HepG2 (cell line): ENCODE data around the gene TM4SF5. TPM values are rescaled to one million over a fixed set of nuclear protein-coding genes. Genes with fewer than 3 reads are reported as not detected.
A peak's percentile ranks its signal among the peaks of the same experiment; 100 is the strongest.

Experiments
- FOXC1 ChIP-seq: sonication (generic); formaldehyde crosslinking; IDR thresholded peaks from 2 replicates; pipeline ENCODE4 v1.8.0; 2022; ENCODE audit warnings: mild to moderate bottlenecking, missing genetic modification reagents, borderline replicate concordance
- GABPA ChIP-seq, 2 experiments: IDR thresholded peaks; 2 replicates each; pipeline ENCODE4 v1.6.1; 2011 to 2016; ENCODE audit warnings: low read depth in 2 of 2, low read length in 1 of 2, missing biosample characterization in 1 of 2, missing genetic modification characterization in 1 of 2
- GATAD2A ChIP-seq: IDR thresholded peaks from 2 replicates; pipeline ENCODE4 v1.6.1; 2016
- HMGA1 ChIP-seq: sonication (generic); formaldehyde crosslinking; conservative IDR thresholded peaks from 2 replicates; pipeline ENCODE4 v1.4.0; 2020; ENCODE audit warnings: missing genetic modification reagents
- SOX6 ChIP-seq, 2 experiments: fragments of 450-650 bp in 1 of 2; sonication (generic) in 1 of 2; formaldehyde crosslinking in 1 of 2; IDR thresholded peaks; 2 replicates each; pipeline versions ENCODE4 v1.4.0 to v1.6.1; 2017 to 2020; ENCODE audit warnings: antibody characterized with exemption in 1 of 2, mild to moderate bottlenecking in 1 of 2, missing genetic modification reagents in 1 of 2
- SUZ12 ChIP-seq: fragments of 150-350 bp; IDR thresholded peaks from 2 replicates; pipeline ENCODE4 v1.6.1; 2014; ENCODE audit warnings: low read depth, low read length
- ZIK1 ChIP-seq: sonication (generic); formaldehyde crosslinking; IDR thresholded peaks from 2 replicates; pipeline ENCODE4 v1.5.0; 2020; ENCODE audit warnings: mild to moderate bottlenecking, low read depth, missing genetic modification reagents, borderline replicate concordance
- ZNF121 ChIP-seq: sonication (generic); formaldehyde crosslinking; IDR thresholded peaks from 2 replicates; pipeline ENCODE4 v1.5.0; 2020; ENCODE audit warnings: mild to moderate bottlenecking, missing genetic modification reagents
- ZNF124 ChIP-seq: sonication (generic); formaldehyde crosslinking; IDR thresholded peaks from 2 replicates; pipeline ENCODE4 v1.4.0; 2020; ENCODE audit warnings: missing genetic modification reagents
- ZNF232 ChIP-seq: sonication (generic); formaldehyde crosslinking; IDR thresholded peaks from 2 replicates; pipeline ENCODE4 v1.4.0; 2020; ENCODE audit warnings: missing genetic modification reagents, borderline replicate concordance
- ZSCAN31 ChIP-seq: sonication (generic); formaldehyde crosslinking; IDR thresholded peaks from 2 replicates; pipeline ENCODE4 v1.5.0; 2020; ENCODE audit warnings: low read depth, mild to moderate bottlenecking, missing genetic modification reagents
- polyA plus RNA-seq, 8 experiments: library from polyadenylated mRNA; depleted of rRNA in 3 of 8; stranded (reverse) in 7 of 8; unstranded in 1 of 8; fragments of >200 nt; fragmentation: Illumina TruSeq in 4 of 8; extraction: Trizol in 4 of 8; gene quantifications; 2 replicates each; pipeline versions ENCODE4 v1.2.1 to v1.2.3, GENCODE V29; 2011 to 2016; ENCODE audit warnings: low read depth in 4 of 8, missing spikeins in 1 of 8, mixed read lengths in 1 of 8; ENCODE audit not compliant: insufficient read depth in 1 of 8
- total RNA-seq, 5 experiments: library from RNA; depleted of rRNA; stranded (reverse); fragments of >200 nt; fragmentation: Illumina TruSeq; extraction: Trizol; gene quantifications; 2 replicates each; pipeline ENCODE4 v1.2.3, GENCODE V29; 2016; ENCODE audit warnings: low read depth in 1 of 5
- TF ChIP-seq, protein P1 (sequence below): sonication (generic); formaldehyde crosslinking; IDR thresholded peaks from 2 replicates; pipeline ENCODE4 v1.4.0; 2020; ENCODE audit warnings: missing genetic modification reagents, borderline replicate concordance
- TF ChIP-seq, protein P2 (sequence below): sonication (generic); formaldehyde crosslinking; conservative IDR thresholded peaks from 2 replicates; pipeline ENCODE4 v1.8.0; 2022; ENCODE audit warnings: low read depth, missing genetic modification reagents
- TF ChIP-seq, protein P3 (sequence below): sonication (generic); formaldehyde crosslinking; conservative IDR thresholded peaks from 2 replicates; pipeline ENCODE4 v1.4.0; 2020; ENCODE audit warnings: missing genetic modification reagents
- TF ChIP-seq, protein P4 (sequence below): sonication (generic); formaldehyde crosslinking; IDR thresholded peaks from 2 replicates; pipeline ENCODE4 v1.4.0; 2020; ENCODE audit warnings: missing genetic modification reagents, borderline replicate concordance

Gene TM4SF5
- total and polyA plus RNA-seq, 2 of the 13 experiments (the other 11 are each of a cell fraction or from before 2014, with no cell fraction given), result 30.1 to 126 TPM

DNA sequence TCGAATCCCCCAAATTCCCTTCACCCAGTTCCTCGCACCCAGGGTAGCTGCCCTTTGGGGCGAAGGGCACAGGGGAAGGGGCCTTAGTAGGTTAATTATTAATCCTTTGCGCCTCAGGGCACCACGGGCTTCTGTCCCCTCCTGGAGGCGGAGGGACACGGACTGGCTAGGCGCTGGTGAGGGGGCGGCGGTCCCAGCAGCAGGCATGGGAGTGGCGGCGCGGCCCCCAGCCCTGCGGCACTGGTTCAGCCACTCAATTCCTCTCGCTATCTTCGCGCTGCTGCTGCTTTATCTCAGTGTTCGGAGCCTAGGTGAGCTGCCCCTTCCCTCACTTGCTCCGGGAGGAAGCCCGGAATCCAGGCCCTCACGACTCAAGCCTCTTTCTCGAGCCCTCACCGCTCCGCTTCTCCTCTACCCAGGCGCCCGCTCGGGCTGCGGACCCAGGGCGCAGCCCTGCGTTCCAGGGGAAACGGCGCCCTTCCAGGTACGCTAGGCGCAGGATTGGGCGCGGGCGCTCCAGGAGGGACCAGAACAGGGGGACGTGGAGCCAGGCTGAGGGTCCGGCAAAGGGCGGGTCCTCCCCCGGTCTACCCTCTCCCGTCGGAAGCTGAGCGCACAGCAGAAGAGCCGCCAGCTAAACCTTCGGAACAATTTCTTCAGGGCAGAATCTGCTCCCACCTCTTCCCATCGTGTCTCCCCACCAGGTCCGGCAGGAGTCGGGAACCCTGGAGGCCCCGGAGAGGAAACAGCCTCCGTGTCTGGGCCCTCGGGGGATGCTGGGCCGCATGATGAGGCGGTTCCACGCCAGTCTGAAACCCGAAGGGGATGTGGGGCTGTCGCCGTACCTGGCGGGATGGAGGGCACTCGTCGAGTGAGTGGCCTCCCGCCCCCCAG is 17.4 kb downstream of the TM4SF5 start, which contains the start of gene GLTPD2 (continued):
- TF ChIP-seq, protein P1, sequence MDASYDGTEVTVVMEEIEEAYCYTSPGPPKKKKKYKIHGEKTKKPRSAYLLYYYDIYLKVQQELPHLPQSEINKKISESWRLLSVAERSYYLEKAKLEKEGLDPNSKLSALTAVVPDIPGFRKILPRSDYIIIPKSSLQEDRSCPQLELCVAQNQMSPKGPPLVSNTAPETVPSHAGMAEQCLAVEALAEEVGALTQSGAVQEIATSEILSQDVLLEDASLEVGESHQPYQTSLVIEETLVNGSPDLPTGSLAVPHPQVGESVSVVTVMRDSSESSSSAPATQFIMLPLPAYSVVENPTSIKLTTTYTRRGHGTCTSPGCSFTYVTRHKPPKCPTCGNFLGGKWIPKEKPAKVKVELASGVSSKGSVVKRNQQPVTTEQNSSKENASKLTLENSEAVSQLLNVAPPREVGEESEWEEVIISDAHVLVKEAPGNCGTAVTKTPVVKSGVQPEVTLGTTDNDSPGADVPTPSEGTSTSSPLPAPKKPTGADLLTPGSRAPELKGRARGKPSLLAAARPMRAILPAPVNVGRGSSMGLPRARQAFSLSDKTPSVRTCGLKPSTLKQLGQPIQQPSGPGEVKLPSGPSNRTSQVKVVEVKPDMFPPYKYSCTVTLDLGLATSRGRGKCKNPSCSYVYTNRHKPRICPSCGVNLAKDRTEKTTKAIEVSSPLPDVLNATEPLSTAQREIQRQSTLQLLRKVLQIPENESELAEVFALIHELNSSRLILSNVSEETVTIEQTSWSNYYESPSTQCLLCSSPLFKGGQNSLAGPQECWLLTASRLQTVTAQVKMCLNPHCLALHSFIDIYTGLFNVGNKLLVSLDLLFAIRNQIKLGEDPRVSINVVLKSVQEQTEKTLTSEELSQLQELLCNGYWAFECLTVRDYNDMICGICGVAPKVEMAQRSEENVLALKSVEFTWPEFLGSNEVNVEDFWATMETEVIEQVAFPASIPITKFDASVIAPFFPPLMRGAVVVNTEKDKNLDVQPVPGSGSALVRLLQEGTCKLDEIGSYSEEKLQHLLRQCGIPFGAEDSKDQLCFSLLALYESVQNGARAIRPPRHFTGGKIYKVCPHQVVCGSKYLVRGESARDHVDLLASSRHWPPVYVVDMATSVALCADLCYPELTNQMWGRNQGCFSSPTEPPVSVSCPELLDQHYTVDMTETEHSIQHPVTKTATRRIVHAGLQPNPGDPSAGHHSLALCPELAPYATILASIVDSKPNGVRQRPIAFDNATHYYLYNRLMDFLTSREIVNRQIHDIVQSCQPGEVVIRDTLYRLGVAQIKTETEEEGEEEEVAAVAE (CRISPR knock-in tag), result peak; percentile 49; the same call in 1 of the 2 replicates
- TF ChIP-seq SUZ12, result no peak
- no peak for TF ChIP-seq SOX6 (IDR thresholded peaks at IDR 0.05)
- TF ChIP-seq SOX6 (CRISPR knock-in tag; IDR thresholded peaks at IDR 0.05), result no peak; the same call in 1 of the 2 replicates
- TF ChIP-seq ZIK1 (CRISPR knock-in tag), result peak; percentile 32; the same call in 1 of the 2 replicates
- TF ChIP-seq, protein P2, sequence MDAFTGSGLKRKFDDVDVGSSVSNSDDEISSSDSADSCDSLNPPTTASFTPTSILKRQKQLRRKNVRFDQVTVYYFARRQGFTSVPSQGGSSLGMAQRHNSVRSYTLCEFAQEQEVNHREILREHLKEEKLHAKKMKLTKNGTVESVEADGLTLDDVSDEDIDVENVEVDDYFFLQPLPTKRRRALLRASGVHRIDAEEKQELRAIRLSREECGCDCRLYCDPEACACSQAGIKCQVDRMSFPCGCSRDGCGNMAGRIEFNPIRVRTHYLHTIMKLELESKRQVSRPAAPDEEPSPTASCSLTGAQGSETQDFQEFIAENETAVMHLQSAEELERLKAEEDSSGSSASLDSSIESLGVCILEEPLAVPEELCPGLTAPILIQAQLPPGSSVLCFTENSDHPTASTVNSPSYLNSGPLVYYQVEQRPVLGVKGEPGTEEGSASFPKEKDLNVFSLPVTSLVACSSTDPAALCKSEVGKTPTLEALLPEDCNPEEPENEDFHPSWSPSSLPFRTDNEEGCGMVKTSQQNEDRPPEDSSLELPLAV (CRISPR knock-in tag), result no peak
- no peak for TF ChIP-seq ZNF121 (CRISPR knock-in tag)
- 0 out of 2 replicates have a peak, but pooled peaks have one; percentile 51 for TF ChIP-seq FOXC1 (CRISPR knock-in tag)
- TF ChIP-seq GATAD2A (CRISPR knock-in tag), result peak; percentile 85
- TF ChIP-seq, protein P3, sequence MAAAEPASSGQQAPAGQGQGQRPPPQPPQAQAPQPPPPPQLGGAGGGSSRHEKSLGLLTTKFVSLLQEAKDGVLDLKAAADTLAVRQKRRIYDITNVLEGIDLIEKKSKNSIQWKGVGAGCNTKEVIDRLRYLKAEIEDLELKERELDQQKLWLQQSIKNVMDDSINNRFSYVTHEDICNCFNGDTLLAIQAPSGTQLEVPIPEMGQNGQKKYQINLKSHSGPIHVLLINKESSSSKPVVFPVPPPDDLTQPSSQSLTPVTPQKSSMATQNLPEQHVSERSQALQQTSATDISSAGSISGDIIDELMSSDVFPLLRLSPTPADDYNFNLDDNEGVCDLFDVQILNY (CRISPR knock-in tag), result no peak
- TF ChIP-seq, protein P4, sequence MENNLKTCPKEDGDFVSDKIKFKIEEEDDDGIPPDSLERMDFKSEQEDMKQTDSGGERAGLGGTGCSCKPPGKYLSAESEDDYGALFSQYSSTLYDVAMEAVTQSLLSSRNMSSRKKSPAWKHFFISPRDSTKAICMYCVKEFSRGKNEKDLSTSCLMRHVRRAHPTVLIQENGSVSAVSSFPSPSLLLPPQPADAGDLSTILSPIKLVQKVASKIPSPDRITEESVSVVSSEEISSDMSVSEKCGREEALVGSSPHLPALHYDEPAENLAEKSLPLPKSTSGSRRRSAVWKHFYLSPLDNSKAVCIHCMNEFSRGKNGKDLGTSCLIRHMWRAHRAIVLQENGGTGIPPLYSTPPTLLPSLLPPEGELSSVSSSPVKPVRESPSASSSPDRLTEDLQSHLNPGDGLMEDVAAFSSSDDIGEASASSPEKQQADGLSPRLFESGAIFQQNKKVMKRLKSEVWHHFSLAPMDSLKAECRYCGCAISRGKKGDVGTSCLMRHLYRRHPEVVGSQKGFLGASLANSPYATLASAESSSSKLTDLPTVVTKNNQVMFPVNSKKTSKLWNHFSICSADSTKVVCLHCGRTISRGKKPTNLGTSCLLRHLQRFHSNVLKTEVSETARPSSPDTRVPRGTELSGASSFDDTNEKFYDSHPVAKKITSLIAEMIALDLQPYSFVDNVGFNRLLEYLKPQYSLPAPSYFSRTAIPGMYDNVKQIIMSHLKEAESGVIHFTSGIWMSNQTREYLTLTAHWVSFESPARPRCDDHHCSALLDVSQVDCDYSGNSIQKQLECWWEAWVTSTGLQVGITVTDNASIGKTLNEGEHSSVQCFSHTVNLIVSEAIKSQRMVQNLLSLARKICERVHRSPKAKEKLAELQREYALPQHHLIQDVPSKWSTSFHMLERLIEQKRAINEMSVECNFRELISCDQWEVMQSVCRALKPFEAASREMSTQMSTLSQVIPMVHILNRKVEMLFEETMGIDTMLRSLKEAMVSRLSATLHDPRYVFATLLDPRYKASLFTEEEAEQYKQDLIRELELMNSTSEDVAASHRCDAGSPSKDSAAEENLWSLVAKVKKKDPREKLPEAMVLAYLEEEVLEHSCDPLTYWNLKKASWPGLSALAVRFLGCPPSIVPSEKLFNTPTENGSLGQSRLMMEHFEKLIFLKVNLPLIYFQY, result no peak
- no peak for TF ChIP-seq ZNF124 (CRISPR knock-in tag)
- TF ChIP-seq HMGA1, result no peak
- no peak; the same call in 1 of the 2 replicates for TF ChIP-seq ZSCAN31
- no peak for TF ChIP-seq GABPA (IDR thresholded peaks at IDR 0.05; ENCODE audit: low read depth, low read length)
- no peak for TF ChIP-seq GABPA (CRISPR knock-in tag; IDR thresholded peaks at IDR 0.05; ENCODE audit: low read depth)
- no peak for TF ChIP-seq ZNF232
